Right atrium auricular region (tissue), 2 donors: ENCODE results near the gene PDE4D. TPM values are rescaled to one million over a fixed set of nuclear protein-coding genes. Genes with fewer than 3 reads are reported as not detected.

Experiments
- DNase-seq: peaks from one replicate; pipeline ENCODE4 v3.0.0-alpha.2; 2019; ENCODE audit warnings: low spot score
- H3K27ac ChIP-seq, 2 donors: fragments of 200-600 bp; sonication (generic); 1 replicate in 1 of 2; 2 replicates in 1 of 2; pipeline ENCODE4 v1.5.1; 2016 to 2019
- H3K27me3 ChIP-seq, 2 donors: fragments of 200-600 bp; sonication (generic); one replicate each; pipeline versions ENCODE4 v1.5.1 to v1.6.0; 2017 to 2019
- H3K36me3 ChIP-seq: fragments of 200-600 bp; sonication (generic); one replicate; pipeline ENCODE4 v1.5.1; 2016
- H3K4me1 ChIP-seq, 2 donors: fragments of 200-600 bp; sonication (generic); one replicate each; pipeline versions ENCODE4 v1.5.1 to v1.6.0; 2017 to 2019
- H3K4me3 ChIP-seq, 2 donors: fragments of 200-600 bp; sonication (generic); 1 replicate in 1 of 2; 2 replicates in 1 of 2; pipeline ENCODE4 v1.5.1; 2017 to 2019; ENCODE audit warnings: mild to moderate bottlenecking in 1 of 2, moderate library complexity in 1 of 2
- H3K9me3 ChIP-seq, 2 donors: fragments of 200-600 bp; sonication (generic); one replicate each; pipeline ENCODE4 v1.5.1; 2019
- CTCF ChIP-seq, 2 donors: fragments of 200-600 bp; sonication (generic); IDR thresholded peaks; one replicate each; pipeline ENCODE4 v1.5.1; 2019; ENCODE audit warnings: antibody characterized with exemption in 2 of 2
- total RNA-seq, 2 donors: library from RNA; depleted of rRNA; stranded (reverse); fragments of >200 nt; gene quantifications; one replicate each; pipeline ENCODE4 v1.1.0, GENCODE V29; 2016

Gene PDE4D
- total RNA-seq, 2 donors from 2014 or later: 43.3 to 44.0 TPM

DNA sequence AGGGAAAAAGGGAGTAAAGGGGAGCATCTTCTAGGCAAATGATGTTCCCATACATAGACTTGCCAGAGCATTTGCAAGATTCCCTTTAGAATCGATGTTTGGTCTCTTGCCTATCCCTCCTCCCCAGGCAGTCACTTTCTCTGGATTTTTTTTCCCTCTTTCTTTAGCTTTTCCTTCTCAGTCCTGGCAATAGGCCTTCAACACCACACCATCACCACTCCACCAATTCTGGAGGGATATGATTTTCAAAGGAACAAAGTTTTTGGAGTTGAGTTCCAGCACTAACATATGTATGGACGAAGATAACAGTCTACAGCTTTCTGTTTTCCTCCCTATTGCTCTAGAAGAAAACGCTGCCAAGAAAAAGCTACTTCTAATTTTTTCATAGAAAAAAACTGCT, 377.4 kb downstream of the PDE4D start:
- no peaks in the 10 kb centered on the region for H3K36me3 ChIP-seq
- H3K4me1 ChIP-seq: no peaks in the 10 kb centered on the region
- no peak for DNase-seq
- H3K27me3 ChIP-seq: no peaks in the 10 kb centered on the region
- H3K4me3 ChIP-seq: no peak overlapping the region
- no peak for TF ChIP-seq CTCF (IDR thresholded peaks at IDR 0.05)
- H3K27ac ChIP-seq: no peak overlapping the region
- no peaks in the 10 kb centered on the region for H3K9me3 ChIP-seq

- Histone ChIP-seq H3K4me1 (no peaks in the 10 kb centered on the region), H3K27me3 (no peaks in the 10 kb centered on the region), H3K27ac (no peak overlapping the region), H3K36me3 (no peaks in the 10 kb centered on the region), H3K4me3 (no peak overlapping the region), H3K9me3 (no peaks in the 10 kb centered on the region)
- TF ChIP-seq CTCF (IDR thresholded peaks at IDR 0.05): peak; percentile 51 to 68
- DNase-seq: no peak
Measured at GRCh38 chr5:59506285-59506877, 387.1 kb downstream of the PDE4D start.

GRCh38 chr5:59504043-59504442, 389.5 kb downstream of the PDE4D start:
- Histone ChIP-seq H3K36me3 (no peaks in the 10 kb centered on the region), H3K4me1 (no peaks in the 10 kb centered on the region)
- DNase-seq: no peak

DNA sequence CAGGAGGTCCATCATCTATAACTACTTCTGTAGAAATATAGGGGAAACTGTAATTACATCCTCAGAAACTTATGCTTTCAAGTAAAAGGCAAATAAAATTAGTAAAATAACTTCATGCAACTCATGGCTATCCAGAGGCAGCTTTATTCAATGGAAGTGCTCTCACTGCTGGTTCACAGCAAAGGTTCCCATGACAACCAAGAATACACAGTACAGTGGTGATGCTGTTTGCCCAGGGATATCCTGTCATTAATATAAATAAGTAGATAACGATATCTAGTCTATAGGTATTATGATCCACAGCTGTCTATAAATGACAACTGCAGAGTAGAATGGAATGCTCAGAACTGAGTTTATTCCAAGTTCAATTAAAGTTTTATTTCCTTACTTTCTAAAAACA, 390.3 kb downstream of the PDE4D start:
- no peaks in the 10 kb centered on the region for H3K9me3 ChIP-seq
- H3K4me1 ChIP-seq: no peaks in the 10 kb centered on the region
- H3K36me3 ChIP-seq: no peaks in the 10 kb centered on the region
- no peak for TF ChIP-seq CTCF (IDR thresholded peaks at IDR 0.05)
- H3K27me3 ChIP-seq: no peaks in the 10 kb centered on the region
- no peak overlapping the region for H3K27ac ChIP-seq
- H3K4me3 ChIP-seq: no peak overlapping the region
- no peak for DNase-seq

More at GRCh38 chr5:59504043-59504442, 389.5 kb downstream of the PDE4D start:
- no peak overlapping the region for H3K4me3 ChIP-seq
- H3K9me3 ChIP-seq: no peaks in the 10 kb centered on the region
- no peak for TF ChIP-seq CTCF (IDR thresholded peaks at IDR 0.05)
- H3K27ac ChIP-seq: no peak overlapping the region
- no peaks in the 10 kb centered on the region for H3K27me3 ChIP-seq

- H3K36me3 ChIP-seq: no peaks in the 10 kb centered on the region
- no peak for DNase-seq
- no peak overlapping the region for H3K4me3 ChIP-seq
- no peak overlapping the region for H3K27ac ChIP-seq
- no peaks in the 10 kb centered on the region for H3K4me1 ChIP-seq
- no peak for TF ChIP-seq CTCF (IDR thresholded peaks at IDR 0.05)
- no peaks in the 10 kb centered on the region for H3K9me3 ChIP-seq
- no peaks in the 10 kb centered on the region for H3K27me3 ChIP-seq
Measured at GRCh38 chr5:59501316-59501715, 392.2 kb downstream of the PDE4D start.

DNA sequence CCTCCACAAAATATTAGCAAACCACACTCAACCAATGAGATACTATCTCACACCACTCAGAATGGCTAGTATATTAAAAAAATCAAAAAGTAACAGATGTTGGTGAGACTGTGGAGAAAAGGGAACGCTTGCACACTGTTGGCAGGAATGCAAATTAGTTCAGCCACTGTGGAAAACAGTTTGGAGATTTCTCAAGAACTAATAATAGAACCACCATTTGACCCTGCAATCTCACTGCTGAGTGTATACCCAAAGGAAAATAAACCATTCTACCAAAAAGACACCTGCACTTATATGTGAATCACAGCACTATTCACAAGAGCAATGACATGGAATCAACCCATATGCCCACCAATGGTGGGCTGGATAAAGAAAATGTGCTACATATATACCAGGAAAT, 393.5 kb downstream of the PDE4D start:
- Histone ChIP-seq H3K4me1 (no peaks in the 10 kb centered on the region), H3K27ac (no peak overlapping the region), H3K4me3 (no peak overlapping the region), H3K36me3 (no peaks in the 10 kb centered on the region), H3K9me3 (no peaks in the 10 kb centered on the region), H3K27me3 (no peaks in the 10 kb centered on the region)
- TF ChIP-seq CTCF (IDR thresholded peaks at IDR 0.05): no peak
- no peak for DNase-seq
